NOMO-1 treated with dmso at 0.1 percent for 144 hours (cell line): ENCODE data around the gene ARAP1.

Experiments
- DNase-seq: peaks from one replicate; lab custom pipeline; 2025; ENCODE audit not compliant: unreplicated experiment; lab: John Stamatoyannopoulos, UW

ARAP1 gene

DNA sequence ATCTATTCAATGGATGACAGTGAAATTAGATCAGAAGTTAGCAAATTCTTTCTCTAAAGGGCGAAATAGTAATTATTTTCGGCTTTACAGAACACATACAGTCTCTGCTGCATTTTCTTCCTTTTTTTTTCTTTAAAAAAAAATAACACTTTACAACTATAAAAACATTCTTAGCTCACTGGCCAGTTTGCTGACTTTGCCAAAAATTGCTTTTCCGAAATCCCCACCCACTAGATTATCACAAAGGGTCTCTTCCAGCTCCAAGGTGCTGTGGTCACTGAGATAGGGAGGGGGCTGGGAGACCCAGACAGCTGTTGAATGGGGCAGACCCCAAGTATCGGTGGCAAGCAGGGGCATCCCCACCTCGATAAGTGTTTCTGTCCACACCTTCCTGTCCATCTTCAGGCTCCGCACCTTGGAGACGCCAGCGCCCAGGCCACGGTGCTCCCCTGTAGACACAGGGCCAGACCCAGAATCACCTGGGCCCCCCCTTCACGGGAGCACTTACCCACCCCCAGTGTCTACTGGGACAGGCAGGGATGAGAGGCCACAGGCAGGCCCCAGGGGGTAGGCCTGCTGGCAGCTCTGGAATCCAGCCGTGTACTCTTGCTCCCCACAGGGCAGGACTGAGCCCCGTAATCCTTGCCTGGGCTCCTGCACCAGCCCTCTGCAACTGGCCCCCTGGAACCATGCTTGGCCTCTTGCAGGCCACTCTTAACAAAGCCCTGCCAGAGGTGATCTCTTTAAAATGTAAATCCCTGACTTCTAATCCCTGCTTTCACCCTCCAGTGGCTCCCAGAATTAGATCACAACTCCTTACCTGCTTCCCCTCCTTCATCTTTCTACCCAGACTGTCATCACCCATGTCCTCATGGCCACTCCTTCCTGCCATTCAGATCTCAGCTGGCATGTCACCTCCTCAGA lies 46.5 kb downstream of the ARAP1 start:
- no peak for DNase-seq

DNA sequence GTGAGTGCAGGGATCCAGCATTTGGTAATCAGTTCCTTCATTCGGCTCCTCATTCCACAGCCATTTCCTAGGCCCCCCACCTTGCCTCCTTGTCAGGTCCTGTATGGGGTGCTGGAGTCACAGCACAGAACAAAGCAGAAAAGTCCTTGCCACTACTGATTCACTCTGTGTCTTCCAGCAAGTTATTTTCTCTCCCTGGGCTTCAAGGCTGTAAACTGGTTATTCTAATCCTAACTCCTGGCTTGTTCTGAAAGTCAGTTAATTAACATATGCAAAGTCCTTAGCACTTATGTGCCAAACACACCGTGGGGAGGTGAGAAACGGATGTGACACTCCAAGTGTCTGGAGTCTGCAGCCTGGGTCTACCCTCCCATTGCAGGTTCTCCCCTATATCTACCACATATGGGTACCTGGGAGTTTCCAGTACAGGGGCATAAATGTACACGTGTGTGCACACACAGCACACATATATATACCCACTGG lies 47.4 kb downstream of the ARAP1 start:
- DNase-seq: no peak

DNA sequence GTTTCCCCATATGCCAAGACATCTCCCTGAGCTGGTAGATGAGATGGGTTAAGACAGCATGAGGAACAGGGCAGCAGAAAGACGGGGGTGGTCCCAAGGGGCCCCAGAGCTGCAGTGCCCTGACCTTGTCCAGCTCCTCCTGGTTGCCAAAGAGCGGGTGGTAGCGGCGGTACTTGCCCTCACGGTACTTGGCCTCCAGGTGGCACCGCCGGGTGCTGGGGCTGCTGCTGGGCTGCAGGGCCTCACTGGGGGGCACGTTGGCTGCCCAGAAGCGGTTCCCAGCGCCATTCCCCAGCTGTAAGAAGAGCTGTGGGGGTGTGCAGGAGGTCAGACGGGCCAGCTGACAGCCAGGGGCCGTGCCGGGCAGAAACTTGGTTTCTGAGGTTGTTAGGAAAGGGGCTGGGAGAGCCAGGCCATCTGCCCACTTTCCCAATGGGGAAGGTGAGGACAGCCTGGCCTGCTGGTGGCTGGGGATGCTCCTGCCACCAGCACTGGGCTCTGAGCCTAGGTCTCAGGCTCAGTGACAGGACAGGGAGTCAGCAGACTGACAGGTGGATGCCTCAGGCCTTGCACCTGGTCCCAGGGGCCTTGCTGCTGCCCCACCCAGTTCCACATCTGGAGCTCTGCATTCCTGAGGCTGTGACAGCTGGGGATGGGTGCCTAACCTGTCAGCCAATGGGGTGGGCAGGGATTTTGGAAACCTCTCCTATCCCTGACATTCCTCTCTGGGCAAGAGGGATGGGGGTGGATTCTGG lies 48.0 kb downstream of the ARAP1 start:
- no peak for DNase-seq

DNA sequence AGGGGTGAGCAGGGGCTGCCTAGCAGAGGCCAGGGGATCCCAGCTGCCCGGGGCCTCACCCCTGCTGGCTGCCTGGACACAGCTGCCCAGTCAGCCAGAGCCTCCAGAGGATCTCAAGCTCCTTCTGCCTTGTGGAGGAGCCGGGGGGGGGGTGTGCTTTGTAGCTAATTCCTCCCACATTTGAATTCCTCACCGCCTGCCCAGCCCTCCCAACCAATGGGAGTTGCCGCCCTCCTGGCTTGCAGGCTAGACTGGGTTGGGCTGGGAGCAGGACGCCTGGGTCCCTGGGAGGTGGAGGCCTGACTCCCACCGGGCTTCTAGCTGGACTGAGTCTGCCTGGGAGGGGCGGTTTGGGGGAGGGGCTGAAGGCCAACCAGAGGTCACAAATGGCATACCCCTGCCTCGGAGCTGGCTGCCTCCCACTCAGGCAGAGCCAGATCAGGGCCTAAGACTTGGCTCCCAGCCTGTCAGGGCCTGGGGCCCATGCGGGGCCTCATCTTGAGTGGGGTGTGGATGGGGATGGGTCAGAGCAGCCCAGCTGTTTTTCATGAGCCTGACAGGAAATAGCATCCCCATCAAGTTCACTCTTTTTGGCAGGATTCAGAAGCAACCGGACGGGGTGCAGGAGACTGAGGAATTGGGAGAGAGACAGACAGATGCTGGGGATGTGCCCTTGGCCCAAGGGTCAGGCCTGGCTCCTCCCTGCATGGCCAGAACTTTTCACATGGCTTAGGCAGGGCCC lies 48.8 kb downstream of the ARAP1 start:
- DNase-seq: no peak

DNA sequence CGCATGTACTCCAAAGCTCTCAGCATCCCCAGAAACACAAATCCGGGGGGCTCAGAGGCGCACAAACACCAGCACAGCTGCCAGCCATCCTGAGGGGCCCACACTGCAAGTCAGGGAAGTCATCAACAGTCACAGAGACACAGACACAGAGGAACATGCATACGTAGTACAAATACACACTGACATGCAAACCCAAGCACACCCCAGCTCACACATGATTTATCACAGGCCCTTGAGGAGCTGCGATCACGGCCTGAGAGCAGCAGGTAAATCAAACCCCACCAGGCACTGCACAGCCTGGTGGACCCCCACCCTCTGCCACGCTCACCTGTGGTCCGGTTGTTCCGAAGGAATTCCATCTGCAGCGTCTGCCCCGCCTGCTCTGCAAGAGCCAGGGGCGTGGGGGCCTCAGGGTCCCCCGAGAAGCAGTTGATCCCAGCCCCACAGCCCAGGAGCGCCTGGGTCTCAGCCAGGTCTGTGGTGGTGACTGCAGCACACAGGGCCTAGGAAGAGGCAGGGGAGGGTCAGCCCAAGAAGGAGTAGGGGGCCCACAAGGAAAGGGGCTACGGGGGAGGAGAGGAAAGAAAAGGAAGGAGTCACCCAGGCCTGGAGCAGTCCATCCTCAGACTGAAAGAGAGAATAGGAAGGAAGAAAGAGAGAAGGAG lies 49.5 kb downstream of the ARAP1 start:
- no peak for DNase-seq

DNA sequence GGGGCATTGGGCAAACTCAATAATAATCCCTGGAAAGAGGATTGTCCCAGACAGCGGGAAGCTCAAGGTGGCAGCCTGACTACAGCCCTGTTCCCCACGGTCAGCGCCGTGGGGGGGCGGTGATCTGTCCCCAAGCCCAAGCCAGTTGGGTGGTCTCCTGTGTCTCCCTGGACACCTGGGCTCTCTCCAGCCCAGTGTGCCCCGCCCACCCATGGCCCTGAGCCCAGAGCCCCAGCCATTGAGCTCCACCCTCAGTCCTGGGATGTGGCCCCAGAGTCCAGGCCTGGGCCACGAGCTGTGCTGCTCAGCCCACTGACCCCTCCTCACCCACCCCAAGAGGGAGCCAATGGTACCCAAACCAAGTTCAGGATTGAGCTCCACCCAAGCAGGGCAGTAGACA lies 50.1 kb downstream of the ARAP1 start:
- no peak for DNase-seq

DNA sequence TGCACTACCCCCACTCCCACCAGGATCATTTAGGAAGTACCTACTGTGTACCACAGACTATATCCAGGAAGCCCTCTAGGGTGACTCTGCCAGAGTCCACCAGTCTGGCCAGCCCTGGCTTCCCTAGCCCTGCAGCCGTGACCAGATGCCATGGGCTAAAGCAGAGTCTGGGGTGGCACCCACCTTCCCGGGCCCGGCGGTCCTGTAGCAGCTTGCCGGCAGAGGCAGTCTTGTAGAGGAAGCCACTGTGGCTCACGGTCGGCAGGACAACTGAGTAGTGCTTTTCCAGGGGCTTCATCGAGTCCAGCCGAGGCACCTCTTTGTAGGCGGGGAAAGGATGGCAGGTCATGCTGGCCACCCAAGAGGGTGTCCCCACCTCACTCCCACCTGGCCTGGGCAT lies 50.7 kb downstream of the ARAP1 start:
- DNase-seq: no peak

DNA sequence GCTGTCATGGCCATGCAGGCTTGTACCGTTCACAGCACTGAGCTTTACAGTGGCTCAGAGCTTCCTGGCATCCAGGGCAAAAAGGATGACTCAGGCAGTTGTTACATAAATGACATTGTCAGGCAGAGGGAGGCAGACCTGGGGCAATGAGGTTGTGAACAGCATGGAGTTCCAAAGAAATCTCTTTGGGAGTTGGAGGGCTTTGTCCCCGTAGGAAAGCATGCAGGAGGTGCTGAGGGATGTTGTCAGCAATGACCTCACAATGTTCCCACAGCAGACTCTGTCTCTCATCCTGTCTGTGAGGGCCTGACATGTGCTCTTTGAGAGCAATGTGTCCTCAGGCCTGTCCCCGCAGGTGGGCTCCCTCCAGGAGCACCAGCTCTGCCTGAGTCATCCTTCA lies 52.1 kb downstream of the ARAP1 start:
- no peak for DNase-seq

DNA sequence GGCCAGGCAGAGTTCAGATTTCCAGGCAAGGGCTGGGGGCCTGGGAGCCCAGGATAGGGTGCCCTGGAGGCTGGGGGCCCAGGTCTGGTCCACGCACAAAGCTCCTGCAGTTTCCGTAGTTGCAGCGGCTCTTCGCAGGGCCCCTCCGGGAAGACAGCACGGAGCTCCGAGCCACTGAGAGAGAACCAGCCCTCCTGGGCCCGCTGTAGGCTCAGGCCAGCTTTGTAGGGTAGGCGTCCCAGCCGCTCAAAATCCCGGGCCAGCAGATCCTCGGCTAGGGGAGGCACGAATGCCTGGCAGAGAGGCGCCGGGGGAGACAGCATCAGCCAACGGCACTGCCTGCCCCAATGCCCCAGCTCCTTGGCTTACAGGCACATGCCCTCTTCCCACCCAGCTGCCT lies 54.4 kb downstream of the ARAP1 start:
- DNase-seq: no peak

DNA sequence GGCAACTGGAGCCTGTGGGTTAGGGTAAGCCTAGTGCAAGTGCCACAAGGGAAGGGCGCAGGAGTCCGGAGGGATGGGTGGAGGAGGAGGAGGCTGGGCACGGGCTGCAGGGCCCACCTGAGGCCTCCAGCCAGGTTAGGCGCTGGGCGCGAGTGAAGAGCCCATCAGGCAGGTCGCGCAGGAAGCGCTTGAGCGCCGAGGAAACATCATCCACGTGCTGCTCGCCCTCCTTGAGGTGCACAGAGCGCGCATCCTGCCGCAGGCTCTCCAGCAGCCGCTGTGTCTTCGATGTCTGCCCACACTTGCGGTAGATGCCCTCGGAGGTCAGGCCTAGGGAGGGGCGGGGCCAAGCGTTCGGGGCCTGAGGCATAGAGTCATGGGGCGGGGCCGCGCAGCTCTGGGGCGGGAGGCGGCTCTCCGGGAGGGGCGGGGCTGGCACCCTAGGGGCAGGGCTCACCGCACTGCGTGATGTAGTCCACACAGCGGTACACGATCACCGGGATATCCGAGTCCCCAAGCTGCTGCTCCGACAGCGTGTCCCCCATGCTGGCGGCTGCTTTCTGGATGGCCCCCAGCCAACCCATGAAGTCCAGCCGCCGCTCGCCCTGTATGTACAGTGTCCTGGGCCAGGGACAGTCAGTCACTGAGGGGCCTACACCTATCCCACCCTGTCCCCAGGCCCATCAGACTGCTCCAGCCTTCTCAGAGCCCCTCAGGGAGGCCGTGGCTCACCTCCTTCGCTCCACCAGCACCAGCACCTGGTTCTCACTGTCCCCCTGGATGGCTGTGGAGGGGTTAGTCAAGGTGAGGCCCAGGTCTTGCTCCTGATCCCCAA lies 55.1 kb downstream of the ARAP1 start:
- no peak for DNase-seq

DNA sequence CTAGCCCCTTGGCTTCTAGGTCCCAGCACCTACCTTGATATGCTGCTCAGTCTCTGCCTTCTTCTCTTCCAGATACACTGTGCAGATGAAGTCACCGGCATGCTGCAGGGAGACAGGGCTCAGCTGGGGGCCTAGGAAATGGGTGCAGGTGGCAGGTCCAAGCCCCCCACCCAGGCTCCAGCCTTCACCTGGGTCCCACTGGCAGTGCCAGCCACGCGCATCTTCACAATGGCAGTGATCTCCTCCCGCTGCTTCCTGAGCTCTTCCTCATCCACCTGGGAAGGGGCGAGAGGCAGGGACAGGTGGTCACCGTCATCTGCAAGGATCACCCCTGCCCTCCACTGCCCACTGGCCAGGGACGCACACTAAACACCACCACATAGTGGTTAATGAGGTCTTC lies 56.9 kb downstream of the ARAP1 start:
- no peak for DNase-seq

DNA sequence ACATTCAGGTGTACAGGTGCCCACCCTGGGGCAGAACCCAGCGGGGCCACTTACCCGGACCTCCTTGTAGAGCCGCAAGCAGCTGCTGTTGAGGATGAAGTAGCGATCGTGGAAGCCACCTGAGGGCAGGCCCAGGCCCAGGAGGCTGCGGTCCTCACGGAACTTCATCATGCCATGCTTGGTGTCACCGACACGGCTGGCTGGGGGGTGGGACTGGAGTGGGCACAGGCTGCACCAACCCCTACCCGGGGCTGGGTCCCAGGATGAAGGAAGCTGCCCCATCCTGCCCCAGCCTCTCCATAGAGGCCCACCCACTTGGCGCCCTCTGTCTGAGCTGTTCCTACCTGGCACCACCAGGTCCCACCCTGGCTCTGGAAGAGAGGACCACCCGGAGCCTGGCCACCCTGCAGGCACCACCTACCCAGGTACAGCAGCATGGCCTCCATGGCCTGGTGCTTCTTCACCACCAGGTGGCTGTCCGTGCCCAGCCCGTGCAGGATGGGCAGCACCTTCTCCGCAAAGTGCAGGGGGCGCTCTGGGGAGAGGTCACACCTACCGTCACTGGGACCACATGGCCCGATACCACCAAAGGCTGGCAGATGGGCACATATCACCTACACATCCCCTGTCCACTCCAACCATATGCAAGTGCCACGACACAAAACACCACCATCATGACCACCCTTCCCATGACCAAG lies 58.8 kb downstream of the ARAP1 start:
- no peak for DNase-seq

DNA sequence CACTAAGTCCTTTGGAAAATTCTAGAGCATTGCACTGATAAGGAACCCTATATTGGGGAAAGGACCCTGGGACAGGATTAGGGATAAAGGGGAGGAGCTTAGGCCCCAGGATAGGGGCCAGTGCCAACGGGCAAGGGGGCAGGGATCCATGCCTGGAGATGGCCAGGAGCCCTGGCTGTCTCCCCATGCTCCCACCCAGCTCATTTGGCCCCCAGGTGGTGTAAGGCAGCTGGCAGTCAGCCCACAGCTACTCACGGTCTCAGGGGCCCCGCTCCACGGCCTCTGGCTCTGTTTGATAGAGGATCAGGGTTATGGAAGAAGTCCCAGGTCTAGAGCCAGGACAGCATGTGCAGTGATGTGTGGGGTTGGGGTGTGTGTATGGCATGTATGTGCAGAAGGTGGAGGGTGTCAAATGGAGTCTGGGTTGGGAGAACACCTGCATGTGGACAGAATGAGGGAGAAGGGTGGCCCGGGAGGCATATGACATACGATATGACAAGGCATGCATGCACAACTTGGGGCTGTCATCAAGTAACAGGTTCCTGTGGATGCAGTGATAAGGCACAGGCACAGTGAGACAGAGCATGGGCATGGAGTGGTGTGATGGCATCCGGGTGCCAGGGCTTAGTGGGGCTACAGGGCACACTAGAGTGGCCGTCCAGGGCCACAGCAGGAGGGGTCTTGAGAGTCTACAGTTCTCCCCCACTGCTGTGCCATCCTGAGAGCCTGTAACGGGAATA lies 59.5 kb downstream of the ARAP1 start:
- no peak for DNase-seq

DNA sequence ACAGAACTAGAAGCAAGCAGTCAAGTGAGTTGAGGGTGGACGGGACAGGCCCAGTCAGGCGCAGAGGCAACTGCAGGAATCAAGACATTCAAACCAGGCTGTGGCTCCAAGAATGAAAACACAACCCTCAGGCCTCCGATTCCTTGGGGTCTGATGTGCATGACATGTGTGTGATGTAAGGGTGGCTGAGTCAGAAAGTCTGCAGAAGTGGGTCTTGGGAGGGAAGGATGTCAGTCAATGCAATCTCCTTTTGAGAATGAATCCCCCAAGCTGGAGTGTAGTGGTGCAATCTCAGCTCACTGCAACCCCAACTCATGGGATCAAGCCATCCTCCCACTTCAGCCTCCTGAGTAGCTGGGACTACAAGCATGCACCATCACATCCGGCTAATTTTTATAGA lies 62.0 kb downstream of the ARAP1 start:
- DNase-seq: no peak

DNA sequence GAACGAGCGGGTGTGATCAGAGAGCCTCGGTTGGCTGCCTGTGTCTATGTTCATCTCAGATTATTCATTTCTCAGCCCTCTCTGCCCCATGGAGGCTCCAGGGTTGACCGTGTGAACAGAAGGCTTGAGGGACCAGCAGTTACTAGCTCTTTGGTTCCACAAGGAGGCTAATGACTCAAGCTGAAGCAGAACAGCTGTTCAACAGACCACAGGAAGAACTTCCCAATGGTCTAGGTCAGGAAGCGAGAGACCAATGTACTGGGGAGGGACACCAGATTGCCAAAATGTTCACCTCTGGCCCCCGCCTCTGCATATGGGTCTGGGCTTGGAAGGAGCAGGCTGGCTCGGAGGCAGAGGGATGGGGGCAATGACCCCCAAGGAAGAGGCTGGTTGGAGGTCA lies 63.3 kb downstream of the ARAP1 start:
- DNase-seq: no peak

DNA sequence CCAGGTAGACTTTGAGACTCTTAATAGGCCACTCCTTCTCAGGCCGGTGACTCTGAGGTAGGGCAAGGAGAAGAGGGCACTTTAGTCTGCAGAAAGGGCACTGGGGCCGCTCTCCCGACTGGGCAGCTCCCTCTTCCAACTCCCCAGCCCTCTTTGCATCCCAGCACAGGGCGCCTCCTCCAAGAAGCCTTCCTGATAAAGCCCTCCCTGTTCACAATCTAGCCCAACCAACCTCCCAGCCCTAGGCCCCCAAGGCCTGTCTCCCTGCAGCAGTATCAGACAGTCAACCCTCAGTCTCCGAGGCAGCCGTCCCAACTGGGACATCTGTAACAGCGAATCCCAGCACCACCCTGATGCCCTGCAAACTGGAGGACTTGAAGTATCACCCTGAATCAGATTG lies 63.7 kb downstream of the ARAP1 start:
- DNase-seq: no peak

DNA sequence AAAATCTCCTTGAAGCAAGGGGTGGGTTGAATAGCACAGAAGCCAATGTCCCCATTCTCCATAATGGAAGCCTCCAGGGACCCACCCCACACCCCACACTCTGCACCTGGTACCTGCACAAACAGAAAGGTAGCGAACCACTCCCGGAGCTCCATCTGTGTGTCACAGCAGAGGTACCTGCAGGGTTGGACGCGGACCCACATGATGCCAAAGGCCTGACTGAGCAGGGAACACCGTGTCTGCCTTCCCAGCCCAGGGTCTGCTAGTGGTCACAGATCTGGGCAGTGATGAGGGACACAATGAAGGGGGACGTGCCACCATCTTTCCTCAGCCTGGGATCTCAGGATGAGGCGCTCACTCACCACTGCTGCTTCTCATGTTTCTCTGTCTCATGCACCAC lies 64.9 kb downstream of the ARAP1 start:
- no peak for DNase-seq

DNA sequence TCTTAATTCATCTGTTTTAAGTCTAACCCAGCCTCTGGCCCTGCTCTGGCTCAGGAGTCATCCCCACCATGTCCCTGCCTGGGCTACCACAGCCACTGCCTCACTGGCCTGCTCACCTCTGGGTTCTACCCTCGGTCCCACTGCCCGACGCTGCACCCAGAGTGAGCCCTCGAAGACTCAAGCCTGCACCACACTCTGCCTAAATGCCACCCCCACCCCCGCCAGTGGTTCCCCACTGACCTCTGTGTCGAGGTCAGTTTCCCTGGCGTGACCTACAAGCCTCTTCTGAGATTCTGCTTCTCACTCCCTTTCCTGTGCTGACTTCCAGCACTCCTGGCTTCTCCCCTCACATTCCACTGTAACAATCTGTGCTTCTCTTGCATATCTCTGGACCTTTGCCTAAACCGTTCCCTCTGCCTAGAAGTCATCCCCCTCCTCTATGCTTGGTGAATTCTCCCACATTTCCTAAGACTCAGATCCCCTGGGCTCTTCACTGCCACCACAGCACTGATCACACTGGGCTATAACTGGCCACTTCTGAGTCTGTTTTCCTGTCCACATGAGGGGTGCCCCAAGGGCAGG lies 65.5 kb downstream of the ARAP1 start:
- no peak for DNase-seq
